Fibroblast of skin of left biceps (primary cell): Measurements from ENCODE around the gene PFKL.

Experiments used
- DNase-seq, 2 experiments: peaks; one replicate each; pipeline ENCODE4 v3.0.0-alpha.2; 2013; ENCODE audit warnings: low read depth in 2 of 2

The PFKL gene

DNA sequence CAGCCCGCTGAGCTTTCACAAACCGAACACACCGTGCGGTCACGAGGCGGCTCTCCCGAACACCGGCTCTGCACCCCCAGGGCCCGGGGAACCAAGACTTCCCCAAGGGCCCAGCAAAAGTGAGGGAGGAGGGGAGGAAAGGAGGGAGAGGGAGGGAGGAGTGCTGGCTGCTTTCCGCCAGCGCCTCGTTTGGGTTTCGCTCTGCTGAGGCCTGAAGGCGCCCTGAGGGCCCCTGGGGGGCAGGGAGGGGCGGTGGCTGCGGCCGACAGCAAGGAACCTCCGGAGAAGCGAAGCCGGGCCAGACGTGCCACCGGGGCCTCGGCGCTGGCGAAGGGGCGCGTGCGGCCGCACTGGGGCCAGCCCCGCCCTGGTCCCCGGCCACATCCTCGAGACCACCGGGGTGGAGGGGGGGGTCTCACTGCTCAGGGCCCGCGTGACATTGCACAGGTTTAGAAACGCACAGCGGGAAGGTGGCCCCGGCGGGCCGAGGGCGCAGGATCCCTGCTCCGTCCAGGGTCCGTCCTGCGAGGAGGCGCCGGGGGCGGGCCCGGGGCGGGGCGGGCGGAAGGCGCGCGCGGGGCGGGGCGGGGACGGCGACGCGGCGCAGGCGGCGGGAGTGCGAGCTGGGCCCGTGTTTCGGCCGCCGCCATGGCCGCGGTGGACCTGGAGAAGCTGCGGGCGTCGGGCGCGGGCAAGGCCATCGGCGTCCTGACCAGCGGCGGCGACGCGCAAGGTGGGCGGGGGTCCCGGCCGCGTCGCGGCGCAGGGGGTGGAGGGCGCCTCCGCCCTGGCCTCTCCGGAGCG is at the start of gene PFKL:
Gene PFKL (plus strand): TSS at position 596 of the 804 bp plus-strand sequence. CDS start 53 bp downstream, at position 649.
- no peak for DNase-seq

GRCh38 chr21:44253832-44254710 is 45.8 kb upstream of the PFKL start:
- DNase-seq, result no peak

GRCh38 chr21:44255511-44255981 is 44.3 kb upstream of the PFKL start:
- DNase-seq, result no peak

DNA sequence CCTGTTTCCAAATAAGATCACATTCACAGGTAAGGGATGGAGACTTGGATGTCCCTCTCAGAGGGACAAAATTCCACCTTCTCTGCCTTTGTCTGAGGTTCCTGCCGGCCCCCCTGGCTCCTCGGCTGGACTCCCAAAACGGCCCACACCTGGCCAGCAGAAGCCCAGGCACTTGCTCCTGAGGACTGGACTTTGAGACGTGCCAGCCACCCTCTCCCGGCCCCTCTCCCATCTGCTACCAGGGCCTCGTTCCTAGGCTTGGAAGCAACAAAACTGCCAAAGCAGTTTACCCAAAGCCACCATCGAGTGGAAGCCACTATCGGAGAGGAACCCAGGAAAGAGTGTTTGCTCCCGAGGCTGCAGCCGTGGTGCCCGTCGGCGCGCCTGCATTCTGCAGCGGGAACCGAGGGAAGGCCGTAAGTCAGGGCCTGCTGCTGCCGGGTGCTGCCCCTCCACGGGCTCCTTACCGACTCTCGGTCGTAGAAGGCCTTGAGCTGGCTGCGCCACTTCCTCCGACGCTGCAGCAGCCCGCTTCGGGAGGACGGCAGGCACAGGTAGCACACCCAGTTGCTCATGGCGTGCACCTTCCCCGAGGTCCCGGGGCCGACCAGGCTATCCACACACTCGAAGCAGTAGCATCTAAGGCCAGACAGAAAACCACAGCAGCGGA is 41.7 kb upstream of the PFKL start:
- no peak for DNase-seq

- DNase-seq, result no peak
Measured at GRCh38 chr21:44259082-44259705, 40.7 kb upstream of the PFKL start.

- DNase-seq, result no peak
Measured at GRCh38 chr21:44260066-44260465, 39.8 kb upstream of the PFKL start.

DNA sequence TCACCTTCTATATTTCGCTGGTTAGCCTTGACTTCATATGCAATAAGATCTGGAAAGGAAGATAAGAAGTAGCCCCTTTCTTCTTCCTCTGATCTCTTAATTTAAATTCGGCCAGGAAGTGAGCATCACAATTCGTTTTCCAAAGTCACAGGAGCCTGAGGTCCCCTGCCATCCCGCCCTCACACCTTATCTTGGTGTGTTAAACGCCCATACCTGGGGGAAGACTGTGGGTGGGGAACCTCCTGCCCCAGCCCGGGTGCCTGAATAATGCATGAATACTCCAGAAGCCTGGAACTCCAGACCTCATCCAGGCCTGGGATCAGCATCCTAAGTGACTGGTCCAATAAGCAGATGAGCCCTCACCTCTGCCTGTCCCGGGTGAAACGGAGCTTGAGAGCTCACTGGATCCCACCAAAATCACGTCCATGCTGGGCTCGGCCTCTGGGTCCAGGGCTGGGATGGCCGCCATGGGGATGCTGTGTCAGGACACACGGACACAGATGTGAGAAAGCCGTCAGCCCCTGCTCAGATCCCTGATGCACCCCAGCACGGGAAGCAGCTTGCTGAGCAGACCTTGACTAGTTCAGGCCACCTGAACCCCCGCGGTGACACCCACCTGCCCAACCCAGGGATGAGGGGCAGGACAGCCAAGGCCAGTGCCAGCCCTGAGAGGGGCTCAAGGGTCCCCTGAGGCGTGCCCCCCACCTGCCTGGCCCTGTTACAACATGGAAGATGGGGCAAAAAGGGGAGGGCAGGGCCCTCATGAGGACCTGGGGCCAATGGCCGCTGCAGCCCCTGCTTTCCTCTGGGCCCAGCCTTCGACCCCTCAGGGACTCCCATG is 38.8 kb upstream of the PFKL start:
- no peak for DNase-seq

GRCh38 chr21:44261675-44262295 is 38.1 kb upstream of the PFKL start, which contains the start of gene DNMT3L:
TSS of gene DNMT3L (minus strand) at chr21:44261897. CDS start at chr21:44261259, 638 bp downstream.
- DNase-seq, result no peak

GRCh38 chr21:44262338-44263056 is 37.4 kb upstream of the PFKL start:
- no peak for DNase-seq

- no peak for DNase-seq
Measured at GRCh38 chr21:44263221-44263760, 36.6 kb upstream of the PFKL start.

DNA sequence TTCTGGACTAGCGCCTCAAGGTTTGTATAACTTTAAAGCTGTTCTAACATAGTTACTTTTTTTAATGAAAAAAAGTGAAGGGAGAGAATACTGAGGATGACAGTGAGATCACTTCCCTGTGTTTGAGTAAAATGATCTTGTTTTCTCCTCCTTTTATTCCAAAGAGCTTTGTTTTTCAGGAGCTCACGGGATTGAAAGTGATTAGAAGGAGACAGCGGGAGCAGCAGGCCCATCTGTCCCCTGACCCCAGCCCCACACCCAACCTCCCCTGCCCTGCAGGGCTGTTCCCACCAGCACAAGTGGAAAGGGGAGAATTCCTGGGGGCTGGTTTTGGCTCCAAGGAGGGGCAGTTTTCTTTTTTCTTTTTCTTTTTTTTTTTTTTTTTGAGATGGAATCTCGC is 36.1 kb upstream of the PFKL start:
- no peak for DNase-seq

GRCh38 chr21:44265734-44266270 is 34.1 kb upstream of the PFKL start:
- DNase-seq, result no peak

- no peak for DNase-seq
Measured at GRCh38 chr21:44267655-44268142, 32.2 kb upstream of the PFKL start.

DNA sequence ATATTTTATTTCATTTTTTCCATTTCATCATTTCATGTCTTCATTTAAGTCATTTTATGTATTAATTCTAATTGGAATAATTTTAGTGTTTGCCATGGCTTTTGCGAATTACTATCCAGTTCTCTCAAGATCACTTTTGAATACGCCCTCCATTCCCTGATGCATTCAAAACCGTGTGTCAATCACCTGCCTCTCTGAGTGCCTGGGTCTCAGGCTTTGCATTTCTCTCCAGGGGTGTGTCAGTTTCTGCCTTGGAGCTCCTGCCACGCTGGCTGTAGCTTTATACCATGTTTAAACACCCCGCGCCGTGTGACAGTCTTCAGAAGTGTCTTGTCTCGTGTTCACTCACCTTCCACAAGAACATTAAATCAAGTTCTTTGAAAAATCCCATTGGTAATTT is 30.8 kb upstream of the PFKL start:
- no peak for DNase-seq

- DNase-seq, result no peak
Measured at GRCh38 chr21:44271558-44272283, 28.1 kb upstream of the PFKL start.

GRCh38 chr21:44272284-44272858 is 27.5 kb upstream of the PFKL start:
- no peak for DNase-seq

DNA sequence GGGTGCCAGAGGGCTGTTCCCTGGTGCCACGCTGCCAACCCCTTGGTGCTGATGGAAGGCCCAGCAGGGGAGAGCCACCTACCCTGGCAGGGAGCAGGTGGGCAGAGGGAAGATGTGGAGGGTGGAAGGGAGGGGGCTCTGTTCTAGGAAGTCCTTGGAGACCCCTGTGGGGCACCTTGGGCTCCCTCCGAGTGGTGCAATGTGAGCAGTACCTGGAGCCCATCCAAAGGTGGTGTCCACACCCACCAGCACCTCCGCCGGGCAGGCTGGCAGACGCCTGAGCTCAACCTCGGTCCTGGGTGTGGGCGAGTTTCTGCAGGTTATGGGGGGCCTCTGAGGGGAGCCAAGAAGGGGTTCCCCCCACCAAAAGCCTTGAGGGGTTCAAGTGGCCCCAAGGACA is 26.8 kb upstream of the PFKL start:
- no peak for DNase-seq

DNA sequence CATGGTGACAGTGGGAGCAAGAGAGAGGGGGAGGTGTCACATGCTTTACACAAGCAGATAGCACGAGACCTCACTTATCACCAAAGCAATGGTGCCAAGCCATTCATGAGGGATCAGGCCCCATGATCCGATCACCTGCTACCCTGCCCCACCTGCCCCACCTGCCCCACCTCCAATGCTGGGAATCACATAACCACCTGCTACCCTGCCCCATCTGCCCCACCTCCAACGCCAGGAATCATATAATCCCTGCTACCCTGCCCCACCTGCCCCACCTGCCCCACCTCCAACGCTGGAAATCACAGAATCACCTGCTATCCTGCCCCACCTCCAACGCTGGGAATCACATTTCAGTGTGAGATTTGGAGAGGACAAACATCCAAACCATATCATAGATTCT is 24.8 kb upstream of the PFKL start:
- DNase-seq, result no peak
